GM15510 (cell line): Measurements from ENCODE around the gene DCP1B.

Experiments
- POLR2A ChIP-seq: IDR thresholded peaks from 3 replicates; pipeline ENCODE4 v1.6.1; 2011; ENCODE audit warnings: borderline replicate concordance; ENCODE audit not compliant: insufficient read length; ENCODE audit errors: extremely low read depth

Gene DCP1B

DNA sequence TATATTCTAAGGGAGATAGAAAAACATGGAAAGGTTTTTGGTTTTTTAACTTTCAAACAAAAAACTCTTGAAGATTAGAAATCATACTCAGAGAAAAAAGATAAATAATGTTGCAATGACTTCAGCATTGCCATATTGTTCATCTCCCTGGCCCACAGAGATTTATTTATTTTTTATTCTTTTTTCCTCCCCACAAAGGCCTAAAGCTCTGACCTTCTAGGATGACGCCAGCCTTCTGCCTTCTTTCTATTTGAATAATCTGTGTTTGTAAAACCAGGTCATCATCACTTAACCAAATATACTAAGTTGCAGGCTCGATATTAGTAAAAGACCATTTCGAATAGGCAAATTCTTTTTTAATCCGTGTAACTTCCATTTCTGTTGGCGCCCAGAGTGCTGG is 4.4 kb upstream of the DCP1B start:
- TF ChIP-seq POLR2A, result no peak

DNA sequence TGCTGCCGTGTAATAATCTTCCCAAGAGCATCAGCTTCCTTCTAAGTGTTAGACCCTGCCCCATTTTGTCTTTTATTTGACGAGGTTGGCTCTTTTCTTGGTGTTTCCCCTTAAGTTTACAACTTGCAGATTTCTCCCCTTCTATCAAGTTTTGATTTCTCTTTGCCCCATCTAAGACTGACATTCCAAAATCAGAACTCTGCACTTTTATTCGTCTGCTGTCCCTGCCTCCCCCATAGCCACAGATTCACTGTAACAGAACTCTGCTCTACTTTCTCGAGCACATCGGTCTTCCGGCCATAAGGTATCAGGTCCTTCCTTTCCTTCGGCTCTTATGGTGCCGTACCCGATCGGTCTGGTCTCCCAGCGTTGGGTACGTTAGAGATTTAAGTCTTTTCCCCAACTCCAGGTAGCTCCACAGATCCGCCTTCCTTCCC is 563 bp downstream of the DCP1B start:
- no peak for TF ChIP-seq POLR2A

DNA sequence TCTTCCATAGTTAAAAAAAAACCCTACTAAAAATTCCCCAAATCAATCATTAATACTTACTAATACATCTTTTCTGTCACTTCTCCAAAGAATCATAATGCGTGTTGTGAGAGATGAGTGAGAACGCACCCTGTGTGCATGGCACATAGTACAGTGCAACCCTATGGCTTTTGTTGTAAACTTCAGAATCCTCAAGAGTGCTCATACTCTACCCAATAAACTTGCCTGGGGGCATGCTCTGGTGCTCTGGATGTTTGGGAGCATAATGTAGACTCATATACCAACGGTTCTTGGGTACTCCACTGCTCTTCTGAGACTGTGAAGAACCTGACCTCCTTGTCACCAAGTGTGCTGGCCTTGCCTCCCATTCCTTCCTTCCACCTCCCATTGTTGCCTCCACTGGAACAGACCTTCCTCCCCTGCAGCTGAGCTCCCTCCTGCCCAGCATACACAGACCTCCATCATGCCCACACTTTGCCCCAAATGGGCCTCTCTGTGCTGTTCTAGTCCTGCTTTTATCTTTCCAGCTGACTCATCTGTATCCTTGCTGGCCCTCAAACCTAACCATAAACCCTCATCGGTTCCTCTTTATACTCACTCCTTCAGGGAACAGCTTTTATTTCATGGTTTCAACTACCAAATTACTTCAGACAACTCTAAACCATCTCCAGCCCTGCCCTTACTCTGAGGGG is 8.9 kb downstream of the DCP1B start:
- TF ChIP-seq POLR2A, result no peak

DNA sequence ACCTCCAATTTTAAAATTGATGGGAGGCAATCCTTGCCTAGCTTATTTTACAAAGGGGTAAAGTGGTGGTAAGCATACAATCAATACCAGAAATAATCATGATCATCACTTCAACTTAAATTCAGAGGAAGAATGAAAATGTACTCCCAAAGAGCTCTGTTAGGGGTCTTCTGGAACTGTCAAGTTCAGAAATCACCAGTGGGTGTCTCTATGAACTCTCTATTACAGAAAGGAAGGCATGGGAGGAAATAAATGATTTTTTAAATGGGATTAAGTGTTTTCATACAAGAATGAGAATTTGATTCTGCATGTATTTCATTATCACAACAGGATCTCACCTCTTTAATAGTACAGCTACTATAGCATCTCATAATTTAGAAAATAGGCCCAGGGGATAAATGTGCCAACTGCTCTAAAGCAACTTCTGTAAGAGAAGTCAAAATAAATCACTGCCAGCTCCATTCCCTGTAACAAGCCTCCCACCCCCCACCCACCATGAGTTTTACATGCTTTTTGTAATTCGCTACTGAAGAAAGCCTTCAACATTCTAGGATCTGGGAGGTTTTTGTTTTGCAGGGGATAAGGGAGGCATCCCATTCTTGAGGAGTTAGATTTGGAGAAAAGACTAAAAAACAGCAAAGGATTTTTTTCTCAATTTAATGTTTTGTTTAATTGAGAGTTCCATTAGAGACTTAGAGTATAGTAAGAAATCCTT is 9.7 kb downstream of the DCP1B start:
- no peak for TF ChIP-seq POLR2A

DNA sequence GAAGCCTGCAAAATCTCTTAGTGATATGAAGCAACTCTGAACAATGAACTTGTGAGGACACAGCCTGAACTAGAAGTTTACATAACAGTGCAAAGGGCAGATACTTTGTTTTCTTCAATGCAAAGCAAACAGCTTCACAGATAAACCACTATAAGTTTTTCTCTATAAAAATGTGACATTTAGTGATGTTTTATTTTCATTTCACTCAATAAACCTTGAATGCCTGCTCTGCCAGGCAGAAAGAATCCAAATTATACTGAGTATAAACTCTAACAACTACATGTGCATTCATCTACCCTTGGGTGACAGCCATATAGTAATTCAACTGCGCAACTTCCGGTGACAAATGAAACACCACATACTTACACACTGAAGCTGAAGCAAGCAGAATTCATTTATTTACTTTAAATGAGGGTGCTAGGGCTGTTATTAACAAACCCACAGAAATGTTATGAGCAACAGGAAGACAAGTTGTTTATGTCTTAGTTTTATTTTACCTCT is 10.3 kb downstream of the DCP1B start:
- TF ChIP-seq POLR2A, result no peak

DNA sequence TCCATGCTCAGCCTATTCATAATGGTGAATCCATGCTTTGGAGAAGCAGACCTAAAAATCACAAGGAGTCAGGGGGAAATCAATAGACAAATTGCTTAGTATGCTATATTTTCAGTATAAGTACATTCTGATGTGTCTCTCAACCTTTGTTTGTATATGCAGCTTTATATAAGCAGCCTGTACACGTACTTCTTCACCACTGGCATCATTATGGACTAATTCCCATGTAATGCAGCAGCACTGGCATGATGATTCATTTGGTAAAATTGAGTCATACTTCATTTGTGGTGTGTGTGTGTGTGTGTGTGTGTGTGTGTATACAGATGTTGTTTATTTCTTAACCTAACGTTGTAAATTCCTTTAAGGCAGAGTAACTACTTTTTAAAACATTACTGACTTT is 10.9 kb downstream of the DCP1B start:
- TF ChIP-seq POLR2A, result no peak

DNA sequence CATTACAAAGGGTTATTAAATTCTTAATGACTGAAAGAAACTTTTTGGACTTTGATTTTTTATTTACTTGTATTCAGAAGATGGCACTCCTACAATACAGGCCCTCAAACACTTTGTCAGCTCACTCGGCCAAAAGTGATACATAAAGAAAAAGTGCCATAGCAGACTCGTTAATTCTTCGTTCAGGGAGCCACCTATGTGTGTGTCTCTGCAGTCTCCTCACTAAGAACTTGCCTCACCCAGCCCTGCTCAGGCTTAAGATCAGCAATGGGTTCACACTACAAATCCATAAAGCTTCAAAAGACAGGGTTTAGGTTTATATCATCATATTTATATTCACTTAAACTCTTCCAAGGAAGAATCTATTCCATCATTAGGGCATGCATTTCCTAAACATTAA is 11.5 kb downstream of the DCP1B start:
- no peak for TF ChIP-seq POLR2A

DNA sequence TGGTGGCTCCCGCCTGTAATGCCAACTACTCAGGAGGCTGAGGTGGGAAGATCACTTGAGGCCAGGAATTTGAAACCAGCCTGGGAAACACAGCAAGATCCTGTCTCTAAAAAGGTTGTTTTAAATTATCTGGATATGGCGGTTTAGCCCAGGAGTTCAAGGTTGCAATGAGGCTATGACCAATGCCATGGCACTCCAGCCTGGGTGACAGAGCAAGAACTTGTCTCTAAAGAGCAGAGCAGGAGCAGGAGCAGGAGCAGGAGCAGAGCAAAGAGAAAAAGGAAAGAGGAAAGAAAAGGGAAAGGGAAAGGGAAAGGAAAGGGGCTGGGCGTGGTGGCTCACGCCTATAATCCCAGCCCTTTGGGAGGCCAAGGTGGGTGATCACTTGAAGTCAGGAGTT is 15.1 kb downstream of the DCP1B start:
- no peak for TF ChIP-seq POLR2A

DNA sequence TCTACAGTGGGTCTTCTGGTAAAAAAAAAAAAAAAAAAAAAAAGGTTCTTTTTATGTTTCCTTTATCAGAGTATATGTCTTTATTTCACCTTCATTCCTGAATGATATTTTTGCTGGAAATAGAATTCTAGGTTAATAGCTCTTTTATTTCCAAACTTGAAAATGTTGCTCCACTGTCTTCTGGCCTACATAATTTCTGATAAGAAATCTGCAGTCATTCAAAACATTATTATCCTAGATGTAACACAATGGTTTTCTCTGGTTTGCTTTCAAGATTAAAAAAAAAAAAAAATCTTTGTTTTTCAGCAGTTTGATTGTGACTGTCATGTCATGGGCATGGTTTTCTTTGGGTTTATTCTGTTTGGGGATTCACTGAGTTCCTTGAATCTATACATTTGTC is 19.5 kb downstream of the DCP1B start:
- no peak for TF ChIP-seq POLR2A

DNA sequence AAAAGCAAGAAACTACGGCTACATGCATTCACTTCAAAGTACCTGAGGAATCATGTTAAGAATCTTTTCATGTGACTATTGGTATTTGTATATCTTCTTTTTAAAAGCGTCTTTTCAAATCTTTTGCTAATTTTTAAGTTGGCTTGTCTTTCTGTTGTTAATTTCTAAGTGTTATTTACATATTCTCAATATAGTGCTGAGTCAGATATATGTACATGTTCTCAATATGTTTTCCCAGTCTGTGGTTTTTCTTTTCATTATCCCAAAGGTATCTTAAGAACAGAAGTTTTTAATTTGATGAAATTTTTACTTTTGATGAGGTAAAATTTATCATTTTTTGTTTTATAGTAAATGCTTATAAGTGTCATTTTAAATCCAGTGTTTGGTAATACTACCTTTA is 24.0 kb downstream of the DCP1B start:
- no peak for TF ChIP-seq POLR2A

DNA sequence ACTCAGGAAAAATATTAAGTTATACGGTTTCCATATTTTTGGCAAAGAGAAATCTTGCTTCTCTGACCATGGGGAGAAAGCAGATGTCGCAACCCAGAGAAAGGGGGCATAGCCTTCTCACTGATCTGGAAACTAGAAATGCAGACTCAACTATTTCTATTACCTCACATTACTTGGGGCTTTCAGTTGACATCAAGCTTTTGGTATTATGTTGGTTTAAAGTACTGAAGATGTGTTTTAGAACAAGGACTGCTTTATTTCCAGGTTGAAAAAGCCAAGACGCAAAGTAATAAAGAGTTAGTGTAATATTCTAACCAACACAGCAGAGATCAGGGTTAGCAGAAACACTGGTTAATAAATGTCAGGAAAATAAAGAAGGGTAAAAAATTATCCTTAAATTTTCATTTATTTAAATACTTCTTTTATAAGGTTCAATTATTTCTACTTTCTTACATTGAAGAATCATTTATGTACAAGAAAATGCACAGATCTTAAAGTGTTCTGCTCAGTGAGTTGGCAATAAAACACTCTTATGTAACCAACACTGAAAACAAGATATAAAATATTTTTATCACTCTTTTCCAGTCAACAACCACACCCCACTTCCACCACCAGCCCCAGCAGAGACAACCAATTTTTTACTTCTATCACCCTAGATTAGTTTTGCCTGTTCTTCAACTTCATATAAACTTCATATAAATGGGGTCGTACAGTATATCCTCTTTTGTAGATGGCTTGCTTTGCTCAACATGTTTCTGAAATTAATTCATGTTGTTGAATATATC is 26.0 kb downstream of the DCP1B start:
- no peak for TF ChIP-seq POLR2A

DNA sequence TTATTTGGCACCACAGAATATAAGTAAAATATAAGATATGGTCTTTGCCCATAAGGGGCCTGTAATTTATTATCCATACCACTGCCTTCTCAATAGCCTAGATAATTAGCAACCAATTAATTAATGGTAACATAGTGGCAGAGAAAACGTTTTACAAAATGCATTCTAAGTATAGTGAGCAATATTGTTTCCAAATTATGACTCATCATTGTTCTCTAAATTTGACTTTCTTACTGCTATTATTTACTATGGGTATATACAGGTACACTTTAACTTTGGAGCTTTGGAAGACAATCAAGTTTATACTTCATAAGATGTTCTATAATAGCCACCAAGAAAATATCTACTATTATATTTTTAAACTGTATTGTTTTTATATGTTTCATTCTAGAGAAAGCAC is 26.7 kb downstream of the DCP1B start:
- no peak for TF ChIP-seq POLR2A

DNA sequence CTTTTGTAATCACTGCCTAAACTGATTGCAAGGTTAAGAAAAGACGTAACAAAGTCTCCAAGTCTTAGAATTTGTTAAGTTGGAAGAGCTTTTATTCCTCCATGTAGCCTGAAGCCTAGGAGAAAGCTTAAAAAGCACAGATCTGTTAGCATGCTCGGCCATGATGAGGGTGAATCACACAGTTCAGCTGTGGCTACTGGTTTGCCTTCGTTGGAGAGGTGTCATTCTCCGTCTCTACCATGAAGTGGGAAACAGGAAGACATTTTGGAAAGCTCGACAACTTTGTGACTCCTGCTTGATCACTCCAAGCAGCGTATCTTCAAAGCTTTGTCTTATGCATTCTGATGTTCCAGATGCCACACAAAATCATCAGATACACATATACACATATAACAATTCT is 27.1 kb downstream of the DCP1B start:
- no peak for TF ChIP-seq POLR2A

DNA sequence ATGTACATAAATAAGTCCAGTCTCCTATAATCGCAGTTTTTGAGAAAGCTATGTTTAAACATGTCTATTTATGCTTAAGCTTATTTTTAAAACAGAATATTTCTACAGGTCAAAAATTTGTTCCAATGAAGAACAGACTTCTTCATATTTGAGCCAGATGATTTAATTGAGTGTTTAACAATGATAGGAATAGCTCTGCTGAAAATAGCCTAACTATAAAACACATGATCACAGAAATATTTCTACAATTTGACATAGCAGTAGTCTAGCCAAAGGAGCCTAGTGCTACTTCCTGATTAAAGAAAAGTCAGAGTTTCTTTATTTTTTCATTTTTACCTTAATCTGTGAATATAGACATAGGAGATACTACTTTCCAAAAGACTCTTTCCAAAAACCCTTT is 29.4 kb downstream of the DCP1B start:
- no peak for TF ChIP-seq POLR2A

DNA sequence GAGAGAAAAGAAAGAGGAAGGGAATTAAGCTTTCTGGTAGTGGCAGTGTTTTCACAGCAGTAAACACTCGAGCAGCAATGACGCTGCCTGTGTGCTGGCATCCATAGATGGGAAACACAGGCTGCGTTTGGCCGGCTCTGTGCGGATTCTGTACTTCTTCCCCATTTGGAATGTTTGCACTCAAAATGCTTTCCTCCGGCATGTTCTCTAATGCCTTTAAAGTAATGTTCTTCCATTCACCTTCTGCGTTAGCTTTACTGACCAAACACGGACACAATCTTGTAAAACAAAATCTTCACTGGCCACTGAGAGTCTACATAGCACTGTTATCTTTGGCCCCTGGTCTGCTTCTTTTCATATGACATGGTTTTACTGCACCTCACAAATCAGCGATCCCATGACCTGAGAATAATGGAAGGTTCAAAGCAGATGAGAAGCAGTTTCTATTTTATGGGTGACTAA is 31.4 kb downstream of the DCP1B start:
- no peak for TF ChIP-seq POLR2A
